HG02885 (cell line): ENCODE measurements around the gene PCNX1.
"Not testable (repeated sequence)": the region's sequence is repeated elsewhere in the genome, so short reads cannot be mapped to it uniquely, and the experiment has no call there.

Experiments used
- ATAC-seq: cut with Tn5 transposase; IDR thresholded peaks from one replicate; pipeline ENCODE4 v1.9.1; 2021; ENCODE audit warnings: mild to moderate bottlenecking; ENCODE audit not compliant: unreplicated experiment, poor library complexity

The PCNX1 gene

GRCh38 chr14:71115306-71115705, 208.0 kb downstream of the PCNX1 start:
- ATAC-seq, result no peak

GRCh38 chr14:71115821-71116567, 208.7 kb downstream of the PCNX1 start:
- no peak for ATAC-seq

- no peak for ATAC-seq
Observed at GRCh38 chr14:71116568-71117122, 209.4 kb downstream of the PCNX1 start.

GRCh38 chr14:71117839-71118743, 210.8 kb downstream of the PCNX1 start:
- ATAC-seq, result no peak

GRCh38 chr14:71119075-71119474, 211.8 kb downstream of the PCNX1 start:
- ATAC-seq, result no peak

- no peak for ATAC-seq
Observed at GRCh38 chr14:71119832-71120231, 212.6 kb downstream of the PCNX1 start.

- ATAC-seq, result no peak
Observed at GRCh38 chr14:71121001-71121400, 213.7 kb downstream of the PCNX1 start.

- ATAC-seq, result no peak
Observed at GRCh38 chr14:71121711-71122110, 214.5 kb downstream of the PCNX1 start.

- ATAC-seq, result no peak
Observed at GRCh38 chr14:71122866-71123565, 215.8 kb downstream of the PCNX1 start.

- no peak for ATAC-seq
Observed at GRCh38 chr14:71123579-71124135, 216.4 kb downstream of the PCNX1 start.

- not testable (repeated sequence) for ATAC-seq
Observed at GRCh38 chr14:71129716-71130490, 222.6 kb downstream of the PCNX1 start.

- no peak for ATAC-seq
Observed at GRCh38 chr14:71130491-71131179, 223.4 kb downstream of the PCNX1 start.

GRCh38 chr14:71133296-71133695, 226.0 kb downstream of the PCNX1 start:
- no peak for ATAC-seq

GRCh38 chr14:71135496-71135895, 228.2 kb downstream of the PCNX1 start:
- ATAC-seq, result no peak

- ATAC-seq, result no peak
Observed at GRCh38 chr14:71135911-71136310, 228.7 kb downstream of the PCNX1 start.

- no peak for ATAC-seq
Observed at GRCh38 chr14:71136386-71137060, 229.3 kb downstream of the PCNX1 start.

GRCh38 chr14:71137536-71138447, 230.5 kb downstream of the PCNX1 start:
- no peak for ATAC-seq
